NCI-H82 treated with DMSO at 0.1 percent for 48 hours (cell line): ENCODE data around the gene DCUN1D5.
"Not testable (repeated sequence)": the region's sequence is repeated elsewhere in the genome, so short reads cannot be mapped to it uniquely, and the experiment has no call there.

ENCODE experiments used
- DNase-seq: peaks from one replicate; lab custom pipeline; 2025; ENCODE audit not compliant: unreplicated experiment; lab: John Stamatoyannopoulos, UW

DCUN1D5 gene

GRCh38 chr11:103061656-103062055 lies 30.3 kb downstream of the DCUN1D5 start:
- DNase-seq, result no peak

DNA sequence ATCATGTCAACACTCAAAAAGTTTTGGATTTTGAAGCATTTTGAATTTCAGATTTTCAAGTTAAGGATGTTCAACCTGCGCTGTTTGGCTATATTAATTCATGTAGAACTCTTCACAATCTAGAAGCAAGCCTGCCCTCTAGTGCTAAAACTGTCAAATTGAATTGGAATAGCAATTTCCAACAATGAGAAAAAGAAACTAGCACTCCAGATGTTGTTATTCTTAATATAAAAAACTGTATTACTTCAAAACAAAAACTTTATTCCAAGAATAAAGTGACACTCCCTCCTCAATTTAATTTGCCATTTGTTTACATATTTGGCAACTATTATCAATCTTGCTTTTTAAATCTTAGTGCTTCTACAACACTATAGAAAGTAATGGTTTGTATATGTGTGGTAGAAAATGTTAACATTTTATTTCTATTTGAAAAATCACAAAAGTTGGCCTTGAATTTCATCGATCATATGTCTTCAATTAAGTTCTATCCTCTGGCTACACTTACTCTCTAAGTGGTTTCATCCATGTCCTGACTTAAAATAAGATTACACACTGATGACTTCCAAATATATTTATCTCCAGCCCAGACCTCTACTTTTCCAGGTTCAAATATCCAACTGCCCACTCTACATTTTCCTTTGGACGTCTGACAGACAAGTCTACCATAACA lies 36.6 kb downstream of the DCUN1D5 start:
- peak; percentile 34 for DNase-seq

DNA sequence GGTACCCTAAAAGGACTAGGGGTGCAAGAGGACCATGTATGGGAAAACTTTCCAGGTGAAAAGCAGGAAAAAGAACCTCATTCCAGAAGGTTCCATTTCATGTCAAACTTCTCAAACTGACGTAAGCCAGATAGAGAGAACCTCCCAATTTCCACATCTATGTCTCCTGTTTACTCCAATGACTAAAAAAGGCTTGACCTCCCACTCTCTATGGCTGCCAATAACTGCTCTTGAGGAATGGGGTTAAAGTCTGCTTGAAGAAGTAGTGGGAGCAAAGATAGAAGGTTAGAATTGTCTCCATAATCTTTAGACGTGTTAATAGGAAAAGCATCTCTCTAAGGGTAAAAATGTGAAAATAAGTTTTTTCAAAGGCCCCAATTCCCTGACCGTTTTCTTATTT lies 38.0 kb downstream of the DCUN1D5 start:
- DNase-seq, result no peak

GRCh38 chr11:103051981-103052380 lies 40.0 kb downstream of the DCUN1D5 start:
- no peak for DNase-seq

DNA sequence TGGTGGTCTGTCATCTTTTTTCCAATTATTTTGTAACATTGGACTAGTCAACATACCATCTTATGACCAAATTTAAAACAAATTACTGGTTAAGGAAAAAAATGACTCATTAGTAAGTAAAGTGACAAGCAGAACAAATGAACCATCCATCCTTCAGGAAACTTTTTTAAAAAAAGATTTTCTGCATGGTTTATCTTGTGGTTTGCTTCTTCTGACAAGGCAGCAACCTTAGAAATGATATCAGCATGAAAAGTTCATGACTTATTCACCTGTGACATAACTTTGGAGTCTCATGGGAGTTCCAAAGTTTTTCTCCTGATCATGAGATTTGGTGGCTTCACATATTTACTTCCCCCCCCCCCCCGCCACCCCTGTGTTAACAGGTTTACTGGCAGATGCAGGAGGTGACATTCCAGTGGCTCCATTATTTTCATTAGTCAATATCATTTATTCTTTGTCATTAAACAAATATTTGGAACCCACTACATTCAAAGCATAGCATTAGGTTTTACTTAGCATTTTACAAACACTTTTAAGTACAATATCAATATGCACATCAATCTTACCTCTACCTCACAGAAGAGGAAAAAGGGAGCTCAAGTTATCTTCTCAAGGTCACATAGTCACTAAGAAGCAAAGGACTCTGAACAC lies 40.7 kb downstream of the DCUN1D5 start:
- no peak for DNase-seq

- DNase-seq, result no peak
Observed at GRCh38 chr11:103050351-103050750, 41.6 kb downstream of the DCUN1D5 start.

DNA sequence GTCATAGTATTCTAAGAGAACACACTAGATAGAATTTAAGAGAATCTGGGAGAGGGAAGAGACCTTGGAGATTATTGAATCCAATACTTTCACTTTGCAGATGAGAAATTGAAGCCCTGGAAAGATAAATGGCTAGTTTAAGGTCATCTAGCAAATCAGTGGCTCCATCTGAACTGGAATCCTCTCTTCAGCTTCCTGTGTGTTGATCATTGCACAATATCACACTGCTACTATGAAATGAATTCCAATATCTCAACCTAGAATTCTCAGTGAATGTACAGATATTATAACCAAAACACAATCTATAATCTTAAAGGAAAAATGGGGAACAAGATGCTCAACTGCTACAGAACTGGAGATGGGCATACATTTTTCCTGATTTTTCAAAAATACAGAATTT lies 44.1 kb downstream of the DCUN1D5 start:
- DNase-seq, result no peak

DNA sequence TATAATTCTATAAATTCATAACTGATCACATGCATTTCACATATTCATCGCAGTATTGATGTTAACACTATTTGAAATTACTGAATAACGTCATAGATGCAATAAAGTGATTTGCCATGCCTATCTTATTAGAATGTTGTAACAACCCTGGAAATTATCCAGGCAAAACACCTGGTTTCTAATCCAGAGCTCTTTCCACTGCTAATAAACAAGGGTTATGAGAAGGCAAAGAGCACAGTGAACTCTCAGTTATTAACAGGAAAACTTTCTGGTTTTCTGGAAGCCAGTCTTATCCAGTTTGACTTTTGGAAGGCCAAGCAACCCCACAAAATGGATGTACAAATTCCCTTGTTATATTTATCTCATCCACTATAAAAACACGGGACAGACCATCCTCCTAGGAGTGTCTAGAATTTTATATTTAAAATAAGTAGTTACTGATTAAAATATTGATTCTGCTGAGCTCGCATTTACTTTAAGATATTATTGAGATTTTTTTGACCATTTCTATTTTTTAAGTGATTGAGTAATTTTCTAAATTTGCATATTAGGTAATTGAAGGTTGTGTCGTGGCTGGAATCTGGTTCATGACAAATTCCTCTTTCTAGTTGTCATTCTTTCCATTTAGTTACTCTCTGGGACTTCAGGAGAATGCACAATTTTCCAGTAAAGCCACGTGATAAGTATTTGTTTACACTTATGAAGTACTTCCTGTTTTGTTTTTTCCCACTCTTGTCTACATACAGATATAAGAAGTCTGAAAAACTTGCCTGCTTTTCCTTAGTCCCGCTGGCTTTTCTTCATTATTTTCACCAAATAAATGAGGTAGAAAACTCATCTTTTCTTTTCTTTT lies 47.9 kb downstream of the DCUN1D5 start:
- no peak for DNase-seq

GRCh38 chr11:103042161-103042560 lies 49.8 kb downstream of the DCUN1D5 start:
- no peak for DNase-seq

DNA sequence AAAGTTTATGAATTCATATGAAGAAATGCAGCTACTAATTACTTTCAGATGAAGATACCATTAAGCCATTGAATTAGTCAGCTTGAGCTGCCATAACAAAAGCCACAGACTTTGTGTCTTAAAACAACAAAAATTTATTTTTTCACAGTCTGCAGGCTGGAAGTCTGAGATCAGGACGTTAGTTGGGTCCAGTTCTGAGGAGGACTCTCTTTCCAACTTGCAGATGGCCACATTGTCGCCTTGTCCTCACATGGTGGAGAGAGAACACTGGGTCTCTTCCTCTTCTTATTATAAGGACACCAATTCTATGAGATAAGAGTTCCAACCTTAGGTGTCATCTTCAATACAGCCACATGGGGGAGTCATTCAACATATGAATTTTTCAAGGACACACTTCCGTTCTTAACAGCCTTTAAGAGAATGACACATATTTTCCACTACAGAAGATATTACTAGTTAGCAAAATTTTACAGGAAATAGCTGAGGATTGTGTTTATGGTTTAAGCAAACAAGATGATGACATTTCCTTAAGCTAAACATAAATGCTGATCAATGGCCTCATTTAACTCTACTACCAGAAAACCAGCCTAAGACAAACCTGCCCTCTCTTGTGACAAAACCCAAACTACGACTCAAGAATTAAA lies 56.0 kb downstream of the DCUN1D5 start:
- DNase-seq, result peak; percentile 7

DNA sequence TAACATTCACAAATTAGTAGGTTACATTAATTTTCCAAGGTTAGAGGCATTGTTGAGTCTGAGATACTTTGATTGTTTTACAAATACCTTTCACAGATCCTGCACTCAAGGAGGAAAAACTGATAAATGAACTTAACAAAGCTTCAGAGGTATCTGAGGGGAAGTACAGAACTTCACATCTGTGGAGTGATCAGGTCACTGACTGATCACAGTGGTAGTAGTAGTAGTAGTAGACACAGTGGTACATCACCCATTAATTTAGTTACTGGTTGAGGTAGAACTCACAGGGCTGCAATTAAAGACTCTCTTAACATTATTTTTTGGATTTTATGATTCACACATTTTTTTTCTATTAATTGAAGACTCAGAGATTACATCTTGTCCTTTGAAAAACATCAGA lies 56.7 kb downstream of the DCUN1D5 start:
- DNase-seq, result no peak

- DNase-seq, result no peak
Observed at GRCh38 chr11:103031834-103032233, 60.1 kb downstream of the DCUN1D5 start.

- no peak for DNase-seq
Observed at GRCh38 chr11:103029401-103029800, 62.6 kb downstream of the DCUN1D5 start.

DNA sequence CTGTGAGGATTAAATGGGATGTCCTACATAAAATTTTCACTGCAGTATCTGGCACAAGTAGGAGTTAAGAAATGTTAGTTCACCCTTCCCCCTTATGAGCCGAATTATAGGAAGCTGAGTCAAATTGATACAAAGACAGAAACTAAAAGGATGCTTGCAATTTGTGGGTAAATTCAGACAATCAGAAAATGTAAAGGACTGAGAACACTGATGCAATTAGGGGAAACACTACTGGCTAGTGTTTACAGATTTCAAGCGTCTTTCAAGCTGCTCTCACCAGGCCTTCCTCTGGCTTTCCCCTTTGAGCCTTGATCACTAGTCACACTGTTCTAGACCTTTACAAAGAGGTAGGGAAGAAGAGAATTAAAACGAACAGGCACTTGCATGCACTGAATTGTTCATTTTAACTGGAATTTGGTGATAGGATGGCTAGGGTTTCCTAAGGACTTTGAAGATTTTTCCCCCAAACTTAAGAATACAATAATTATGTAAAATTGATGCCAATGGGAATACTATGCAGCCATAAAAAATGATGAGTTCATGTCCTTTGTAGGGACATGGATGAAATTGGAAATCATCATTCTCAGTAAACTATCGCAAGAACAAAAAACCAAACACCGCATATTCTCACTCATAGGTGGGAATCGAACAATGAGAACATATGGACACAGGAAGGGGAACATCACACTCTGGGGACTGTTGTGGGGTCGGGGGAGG lies 63.5 kb downstream of the DCUN1D5 start:
- not testable (repeated sequence) for DNase-seq

- no peak for DNase-seq
Observed at GRCh38 chr11:103024086-103024485, 67.9 kb downstream of the DCUN1D5 start.

DNA sequence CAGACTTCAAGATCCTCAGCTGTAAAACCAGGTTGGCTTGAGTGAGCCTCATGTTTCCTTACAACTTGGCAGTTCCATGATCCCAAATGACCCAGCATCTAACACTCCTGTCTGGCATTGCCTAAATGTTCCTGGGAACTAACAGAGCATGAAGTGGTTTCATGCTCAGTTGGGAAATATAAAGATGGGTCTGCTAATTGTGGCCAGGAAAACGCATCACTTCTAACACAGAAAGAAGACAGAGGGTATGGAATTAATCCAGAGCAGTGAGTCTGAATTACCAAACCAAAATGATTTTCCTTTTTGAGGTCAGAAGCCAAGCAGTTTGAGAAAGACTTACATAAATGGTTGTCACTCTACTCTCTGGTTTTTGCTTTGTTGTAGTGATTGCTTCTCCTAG lies 75.9 kb downstream of the DCUN1D5 start:
- no peak for DNase-seq

- no peak for DNase-seq
Observed at GRCh38 chr11:103013421-103013820, 78.5 kb downstream of the DCUN1D5 start.
